KMS-11 (cell line): ENCODE measurements around the gene ANK3.

Source experiments
- H2AFZ ChIP-seq: fragments of 200-600 bp; sonication (generic); 2 replicates; pipeline ENCODE4 v1.6.1; 2016; ENCODE audit warnings: antibody characterized with exemption, mixed run types, low read depth
- H3K27ac ChIP-seq: fragments of 200-600 bp; sonication (generic); 2 replicates; pipeline ENCODE4 v1.6.1; 2016; ENCODE audit warnings: mild to moderate bottlenecking, mixed run types
- H3K27me3 ChIP-seq: fragments of 200-600 bp; sonication (generic); 2 replicates; pipeline ENCODE4 v1.6.1; 2017; ENCODE audit warnings: mild to moderate bottlenecking, low read depth, mixed run types, moderate library complexity; ENCODE audit not compliant: insufficient read depth
- H3K36me3 ChIP-seq: fragments of 200-600 bp; sonication (generic); 2 replicates; pipeline ENCODE4 v1.6.1; 2017; ENCODE audit warnings: mild to moderate bottlenecking, mixed run types; ENCODE audit not compliant: insufficient read depth
- H3K4me1 ChIP-seq: fragments of 200-600 bp; sonication (generic); 2 replicates; pipeline ENCODE4 v1.6.1; 2016; ENCODE audit warnings: mild to moderate bottlenecking, low read depth, mixed run types; ENCODE audit not compliant: poor library complexity, severe bottlenecking
- H3K4me2 ChIP-seq: fragments of 200-600 bp; sonication (generic); 2 replicates; pipeline ENCODE4 v1.7.0; 2016; ENCODE audit warnings: mild to moderate bottlenecking, mixed run types
- H3K4me3 ChIP-seq: fragments of 200-600 bp; sonication (generic); IDR thresholded peaks from 2 replicates; pipeline ENCODE4 v1.6.1; 2017; ENCODE audit warnings: low read depth, low read length, mixed read lengths; ENCODE audit not compliant: insufficient read depth
- H3K79me2 ChIP-seq: fragments of 200-600 bp; sonication (generic); 2 replicates; pipeline ENCODE4 v1.6.1; 2016; ENCODE audit warnings: low read depth, mixed run types; ENCODE audit not compliant: insufficient read depth
- H3K9ac ChIP-seq: fragments of 200-600 bp; sonication (generic); 2 replicates; pipeline ENCODE4 v1.6.1; 2016; ENCODE audit warnings: mild to moderate bottlenecking, mixed run types
- H4K20me1 ChIP-seq: fragments of 200-600 bp; sonication (generic); 2 replicates; pipeline ENCODE4 v1.6.1; 2016; ENCODE audit warnings: mild to moderate bottlenecking, mixed run types; ENCODE audit not compliant: insufficient read depth
- CTCF ChIP-seq: fragments of 200-600 bp; sonication (generic); conservative IDR thresholded peaks from 2 replicates; pipeline ENCODE4 v1.6.1; 2017; ENCODE audit warnings: low read depth, mild to moderate bottlenecking, antibody characterized with exemption, low read length, moderate library complexity, mixed read lengths

ANK3 gene

GRCh38 chr10:60192946-60193345 lies 196.7 kb downstream of the ANK3 start:
- Histone ChIP-seq H3K9ac (no peak overlapping the region), H3K27me3 (no peaks in the 10 kb centered on the region), H3K4me1 (peaks cover 24% of the 10 kb centered on the region), H4K20me1 (no peaks in the 10 kb centered on the region), H3K36me3 (peaks cover 42% of the 10 kb centered on the region), H3K4me2 (no peak overlapping the region), H3K79me2 (peaks cover 16% of the 10 kb centered on the region; the same call in 1 of the 2 replicates), H3K4me3 (no peak overlapping the region), H3K27ac (no peak overlapping the region), H2AFZ (no peak overlapping the region)
- no peak for TF ChIP-seq CTCF

GRCh38 chr10:60189861-60190475 lies 199.7 kb downstream of the ANK3 start:
- no peak for TF ChIP-seq CTCF
- Histone ChIP-seq H3K4me3 (no peak overlapping the region), H2AFZ (no peak overlapping the region), H3K4me2 (no peak overlapping the region), H3K27me3 (no peaks in the 10 kb centered on the region), H3K27ac (no peak overlapping the region), H3K36me3 (peaks cover 37% of the 10 kb centered on the region), H3K79me2 (peaks cover 16% of the 10 kb centered on the region; the same call in 1 of the 2 replicates), H3K9ac (no peak overlapping the region), H3K4me1 (peaks cover 43% of the 10 kb centered on the region), H4K20me1 (no peaks in the 10 kb centered on the region)

GRCh38 chr10:60188548-60188947 lies 201.1 kb downstream of the ANK3 start:
- Histone ChIP-seq H3K4me1 (peaks cover 43% of the 10 kb centered on the region), H4K20me1 (no peaks in the 10 kb centered on the region), H3K36me3 (peaks cover 33% of the 10 kb centered on the region; the same call in 1 of the 2 replicates), H3K27me3 (no peaks in the 10 kb centered on the region), H3K27ac (no peak overlapping the region), H2AFZ (no peak overlapping the region), H3K4me2 (no peak overlapping the region), H3K9ac (no peak overlapping the region), H3K79me2 (peaks cover 16% of the 10 kb centered on the region; the same call in 1 of the 2 replicates), H3K4me3 (no peak overlapping the region)
- TF ChIP-seq CTCF = no peak

- H3K4me3 ChIP-seq = no peak overlapping the region
- peaks cover 16% of the 10 kb centered on the region; the same call in 1 of the 2 replicates for H3K79me2 ChIP-seq
- H3K36me3 ChIP-seq = peaks cover 28% of the 10 kb centered on the region; the same call in 1 of the 2 replicates
- H2AFZ ChIP-seq = no peak overlapping the region
- TF ChIP-seq CTCF = no peak
- H3K9ac ChIP-seq = no peak overlapping the region
- no peak overlapping the region for H3K4me2 ChIP-seq
- H3K27ac ChIP-seq = no peak overlapping the region
- no peaks in the 10 kb centered on the region for H3K27me3 ChIP-seq
- H3K4me1 ChIP-seq = peaks cover 43% of the 10 kb centered on the region
- H4K20me1 ChIP-seq = no peaks in the 10 kb centered on the region
These were observed 202.0 kb downstream of the ANK3 start for GRCh38 chr10:60187691-60188090.
